Tibial artery (tissue), 4 donors: ENCODE measurements around the gene P3H2.

Source experiments
- DNase-seq, 2 donors: peaks; one replicate each; pipeline ENCODE4 v3.0.0-alpha.2; 2019
- H3K27ac ChIP-seq, 2 donors: fragments of 200-600 bp; sonication (generic) in 1 of 2; 1 replicate in 1 of 2; 2 replicates in 1 of 2; pipeline ENCODE4 v1.5.1; 2018 to 2019; ENCODE audit warnings: mild to moderate bottlenecking in 1 of 2
- H3K27me3 ChIP-seq, 2 donors: fragments of 200-600 bp; sonication (generic) in 1 of 2; one replicate each; pipeline versions ENCODE4 v1.5.1 to v1.6.0; 2016 to 2019
- H3K36me3 ChIP-seq, 3 donors: fragments of 200-600 bp; sonication (generic) in 2 of 3; one replicate each; pipeline ENCODE4 v1.5.1; 2016 to 2019; ENCODE audit warnings: mild to moderate bottlenecking in 2 of 3
- H3K4me1 ChIP-seq, 4 donors: fragments of 200-600 bp; sonication (generic) in 2 of 4; 1 replicate in 3 of 4; 2 replicates in 1 of 4; pipeline ENCODE4 v1.5.1; 2016 to 2019
- H3K4me3 ChIP-seq, 2 donors: fragments of 200-600 bp; sonication (generic) in 1 of 2; 1 replicate in 1 of 2; 2 replicates in 1 of 2; pipeline ENCODE4 v1.5.1; 2018 to 2019; ENCODE audit warnings: mild to moderate bottlenecking in 2 of 2
- H3K9me3 ChIP-seq, 3 donors: fragments of 200-600 bp; sonication (generic) in 1 of 3; one replicate each; pipeline ENCODE4 v1.5.1; 2016 to 2019
- CTCF ChIP-seq, 2 experiments: fragments of 200-600 bp in 1 of 2; fragments of 450-650 bp in 1 of 2; IDR thresholded peaks; one replicate each; pipeline ENCODE4 v1.5.1; 2017 to 2019; ENCODE audit warnings: antibody characterized with exemption in 2 of 2, mild to moderate bottlenecking in 1 of 2, moderate library complexity in 1 of 2
- intact Hi-C: fragments of 100-400 bp; cut with DNase I; formaldehyde crosslinking; loops from one replicate; pipeline ENCODE4 v1.15.0; 2023; ENCODE audit warnings: low total_unique reads

P3H2 gene

DNA sequence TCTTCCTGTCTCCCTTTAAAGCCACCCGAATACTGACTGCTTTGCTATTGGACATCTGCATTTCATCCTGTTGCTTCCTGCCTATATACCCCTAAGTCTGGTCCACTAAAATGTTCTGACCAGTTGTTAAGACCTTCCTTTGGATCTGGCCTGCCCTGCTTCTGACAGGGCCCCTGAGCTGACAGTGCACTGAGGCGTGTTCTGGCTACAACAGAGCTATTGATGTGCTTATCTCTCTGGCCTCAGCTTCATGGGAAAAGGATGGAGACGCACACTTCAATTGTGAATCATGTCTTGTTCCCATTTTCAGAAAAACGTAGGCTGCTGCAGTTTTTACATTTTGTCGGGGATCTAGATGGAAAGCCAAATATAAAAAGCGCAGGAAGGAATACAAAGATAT lies 7.1 kb upstream of the P3H2 start:
- Histone ChIP-seq H3K9me3 (no peaks in the 10 kb centered on the region), H3K27ac (no peak overlapping the region)

DNA sequence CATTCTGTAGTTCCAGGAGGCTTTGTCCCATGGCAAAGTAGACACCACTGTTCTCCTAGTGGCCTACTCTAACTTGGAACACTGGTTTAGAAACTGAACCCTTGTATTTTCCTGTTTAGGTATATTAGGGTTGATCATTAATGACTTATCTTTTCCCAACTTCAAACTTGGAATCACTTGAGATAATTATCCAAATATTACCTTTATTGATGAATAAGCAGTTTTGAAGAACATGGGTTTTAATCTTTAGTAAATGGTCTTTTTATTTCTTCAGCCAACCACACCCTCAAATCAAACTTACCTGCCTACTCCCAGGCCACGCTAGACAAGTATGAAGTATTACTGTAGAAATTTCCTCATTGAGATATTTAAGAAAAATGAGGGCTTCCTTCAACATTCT lies 6.5 kb upstream of the P3H2 start:
- Histone ChIP-seq H3K36me3 (no peaks in the 10 kb centered on the region), H3K4me1 (peaks cover 0 to 23% (median 5%) of the 10 kb centered on the region in 4 donors), H3K9me3 (no peaks in the 10 kb centered on the region), H3K27me3 (no peaks in the 10 kb centered on the region), H3K27ac (no peak overlapping the region), H3K4me3 (no peak overlapping the region)
- TF ChIP-seq CTCF (IDR thresholded peaks at IDR 0.05): no peak
- intact Hi-C loops: loop anchor here (5.0 to 10.0 kb wide), 2 partner anchors 70 to 162 kb away; no protein-coding TSS in a partner anchor
- no peak for DNase-seq

More for the DNA sequence above, 7.1 kb upstream of the P3H2 start:
- intact Hi-C loops: loop anchor here (5.0 to 10.0 kb wide), 2 partner anchors 70 to 163 kb away; no protein-coding TSS in a partner anchor
- Histone ChIP-seq H3K4me1 (peaks cover 0 to 29% (median 6%) of the 10 kb centered on the region in 4 donors), H3K36me3 (no peaks in the 10 kb centered on the region), H3K4me3 (no peak overlapping the region), H3K27me3 (no peaks in the 10 kb centered on the region)
- no peak for TF ChIP-seq CTCF (IDR thresholded peaks at IDR 0.05)
- no peak for DNase-seq

GRCh38 chr3:190125436-190126068 lies 4.9 kb upstream of the P3H2 start:
- TF ChIP-seq CTCF (IDR thresholded peaks at IDR 0.05): no peak
- Histone ChIP-seq H3K9me3 (no peaks in the 10 kb centered on the region), H3K4me1 (peaks cover 0 to 16% (median 10%) of the 10 kb centered on the region in 4 donors), H3K4me3 (no peak overlapping the region), H3K27ac (no peak overlapping the region), H3K27me3 (no peaks in the 10 kb centered on the region), H3K36me3 (no peaks in the 10 kb centered on the region)
- intact Hi-C loops: loop anchor here (5.0 to 10.0 kb wide), 2 partner anchors 72 to 161 kb away; no protein-coding TSS in a partner anchor
- DNase-seq: no peak

DNA sequence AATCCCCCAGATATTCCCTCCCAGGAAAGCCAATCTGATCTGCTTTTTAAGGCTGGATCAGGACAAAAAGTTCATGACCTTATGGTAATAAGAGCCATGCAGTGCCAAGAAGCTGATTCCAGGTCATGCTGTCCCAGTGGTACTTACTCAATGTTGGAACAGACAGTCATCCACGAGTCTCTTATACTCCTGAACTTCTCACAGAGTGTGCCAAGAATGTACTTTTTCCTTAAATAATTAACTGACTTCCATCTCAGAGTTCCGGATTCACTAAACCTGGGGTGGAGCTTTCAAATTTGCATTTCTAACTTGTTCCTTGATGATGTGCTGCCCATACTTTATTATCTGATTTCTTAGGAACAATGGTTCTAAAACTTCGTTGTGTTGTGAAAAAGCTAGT lies 3.4 kb upstream of the P3H2 start:
- intact Hi-C loops: loop anchor here (5.0 to 10.0 kb wide), 2 partner anchors 107 to 159 kb away; no protein-coding TSS in a partner anchor
- Histone ChIP-seq H3K36me3 (no peaks in the 10 kb centered on the region), H3K9me3 (no peaks in the 10 kb centered on the region), H3K4me1 (peaks cover 0 to 19% (median 12%) of the 10 kb centered on the region in 4 donors), H3K27me3 (no peaks in the 10 kb centered on the region), H3K27ac (no peak overlapping the region), H3K4me3 (no peak overlapping the region)
- DNase-seq: no peak
- TF ChIP-seq CTCF (IDR thresholded peaks at IDR 0.05): no peak

DNA sequence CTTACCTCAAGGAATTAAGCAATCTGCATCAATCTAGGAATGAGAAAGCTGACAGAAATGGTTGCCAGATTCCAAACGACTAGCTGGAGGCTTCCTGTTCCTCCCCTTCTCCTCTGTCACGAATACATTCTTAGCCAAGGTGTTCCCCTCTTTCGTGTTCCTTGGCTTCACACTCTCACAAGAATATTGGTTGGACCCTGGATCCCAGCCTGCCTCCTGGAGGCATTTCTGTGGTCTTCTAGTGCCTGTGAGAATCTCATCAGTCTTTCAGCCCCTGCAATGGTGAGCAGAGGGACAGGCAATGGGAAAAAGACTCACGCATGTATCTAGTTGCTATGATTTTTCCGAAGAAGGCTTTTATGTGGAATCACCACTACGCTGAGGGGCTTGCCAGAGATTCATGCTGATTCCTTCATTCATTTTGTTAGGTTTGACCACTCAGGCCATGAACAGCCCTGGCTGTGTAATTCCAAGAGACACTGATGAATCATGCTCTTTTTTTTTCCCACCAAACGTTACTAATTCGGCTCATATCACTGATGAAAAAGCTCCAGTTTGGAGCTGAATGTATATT lies 1.6 kb upstream of the P3H2 start:
- intact Hi-C loops: loop anchor here (5.0 to 10.0 kb wide), 2 partner anchors 105 to 157 kb away; no protein-coding TSS in a partner anchor
- DNase-seq: no peak
- H3K9me3 ChIP-seq: no peaks in the 10 kb centered on the region
- H3K4me1 ChIP-seq: peaks cover 0 to 36% (median 17%) of the 10 kb centered on the region in 4 donors
- H3K27ac ChIP-seq: no peak overlapping the region
- no peaks in the 10 kb centered on the region for H3K27me3 ChIP-seq
- H3K36me3 ChIP-seq: no peaks in the 10 kb centered on the region
- no peak overlapping the region for H3K4me3 ChIP-seq
- TF ChIP-seq CTCF (IDR thresholded peaks at IDR 0.05): no peak
